WTC11 (cell line): ENCODE measurements around the gene GCKR. TPM values are rescaled to one million over a fixed set of nuclear protein-coding genes. Genes with fewer than 3 reads are reported as not detected.

Experiments used
- ATAC-seq: fragments of 200-7000 bp; cut with Tn5 transposase; 2 replicates; pipeline ENCODE4 v1.10.0; 2021; ENCODE audit warnings: mild to moderate bottlenecking, moderate library complexity
- CTCF ChIA-PET: fragments of 300-600 bp; sonication (Branson Sonifier 250); formaldehyde crosslinking; loops from one replicate; lab custom pipeline; 2021; ENCODE audit warnings: antibody characterized with exemption; lab: Charles Lee
- POLR2A ChIA-PET: fragments of 350-600 bp; sonication (Branson Sonifier 250); formaldehyde crosslinking; loops from one replicate; lab custom pipeline; 2021; ENCODE audit warnings: antibody characterized with exemption; lab: Charles Lee
- DNase-seq: peaks from one replicate; pipeline ENCODE4 v3.0.0; 2021; ENCODE audit warnings: low spot score
- H3K27ac Mint-ChIP-seq: 2 replicates; pipeline ENCODE4 v1.8.0; 2021; ENCODE audit warnings: mixed read lengths
- H3K27me3 Mint-ChIP-seq: 2 replicates; pipeline ENCODE4 v1.8.0; 2021; ENCODE audit warnings: low read depth, mild to moderate bottlenecking, moderate library complexity, mixed read lengths
- H3K36me3 Mint-ChIP-seq: 2 replicates; pipeline ENCODE4 v1.8.0; 2021; ENCODE audit warnings: mixed read lengths
- H3K4me1 Mint-ChIP-seq: 2 replicates; pipeline ENCODE4 v1.8.0; 2022; ENCODE audit warnings: mixed read lengths
- H3K4me3 Mint-ChIP-seq: 2 replicates; pipeline ENCODE4 v1.8.0; 2021; ENCODE audit warnings: mild to moderate bottlenecking, moderate library complexity, mixed read lengths
- H3K9me3 Mint-ChIP-seq: 2 replicates; pipeline ENCODE4 v1.8.0; 2021; ENCODE audit warnings: mixed read lengths
- CREB1 ChIP-seq: sonication (generic); formaldehyde crosslinking; IDR thresholded peaks from 2 replicates; pipeline ENCODE4 v1.8.0; 2023; ENCODE audit warnings: mild to moderate bottlenecking, missing genetic modification reagents
- CREM ChIP-seq: sonication (generic); formaldehyde crosslinking; IDR thresholded peaks from 2 replicates; pipeline ENCODE4 v1.8.1; 2022; ENCODE audit warnings: mild to moderate bottlenecking, missing genetic modification reagents, moderate library complexity
- ELF4 ChIP-seq: sonication (generic); formaldehyde crosslinking; IDR thresholded peaks from 2 replicates; pipeline ENCODE4 v1.8.1; 2022; ENCODE audit warnings: low read depth, mild to moderate bottlenecking, moderate library complexity, missing genetic modification reagents
- GTF2I ChIP-seq: fragments of 250-450 bp; sonication (Bioruptor Pico); conservative IDR thresholded peaks from 2 replicates; pipeline ENCODE4 v1.4.0; 2021; ENCODE audit warnings: mild to moderate bottlenecking
- HMGA2 ChIP-seq: fragments of 250-450 bp; sonication (Bioruptor Pico); IDR thresholded peaks from 2 replicates; pipeline ENCODE4 v1.4.0; 2021; ENCODE audit warnings: mild to moderate bottlenecking, moderate library complexity
- IRF2 ChIP-seq: sonication (generic); formaldehyde crosslinking; IDR thresholded peaks from 2 replicates; pipeline ENCODE4 v1.8.0; 2022; ENCODE audit warnings: low read depth, missing genetic modification reagents, borderline replicate concordance
- JAZF1 ChIP-seq: fragments of 250-450 bp; sonication (Bioruptor Pico); IDR thresholded peaks from 2 replicates; pipeline ENCODE4 v1.9.0; 2021; ENCODE audit warnings: moderate library complexity, mild to moderate bottlenecking, inconsistent platforms
- MXD4 ChIP-seq: fragments of 250-450 bp; sonication (Bioruptor Pico); IDR thresholded peaks from 2 replicates; pipeline ENCODE4 v1.8.0; 2021; ENCODE audit warnings: mild to moderate bottlenecking, moderate library complexity, borderline replicate concordance
- MYBL2 ChIP-seq: sonication (generic); formaldehyde crosslinking; IDR thresholded peaks from 2 replicates; pipeline ENCODE4 v1.8.1; 2023; ENCODE audit warnings: mild to moderate bottlenecking, moderate library complexity, missing genetic modification reagents
- NFE2L1 ChIP-seq: sonication (generic); formaldehyde crosslinking; IDR thresholded peaks from 2 replicates; pipeline ENCODE4 v1.8.1; 2023; ENCODE audit warnings: missing genetic modification reagents
- NFYB ChIP-seq: sonication (generic); formaldehyde crosslinking; conservative IDR thresholded peaks from 2 replicates; pipeline ENCODE4 v1.8.0; 2022; ENCODE audit warnings: low read depth, missing genetic modification reagents
- OVOL2 ChIP-seq: fragments of 250-450 bp; sonication (Bioruptor Pico); IDR thresholded peaks from 2 replicates; pipeline ENCODE4 v1.9.0; 2021; ENCODE audit warnings: mild to moderate bottlenecking, borderline replicate concordance
- SMAD3 ChIP-seq: sonication (generic); formaldehyde crosslinking; IDR thresholded peaks from 2 replicates; pipeline ENCODE4 v1.8.0; 2022; ENCODE audit warnings: missing genetic modification reagents, mild to moderate bottlenecking, borderline replicate concordance
- SP1 ChIP-seq: sonication (generic); formaldehyde crosslinking; conservative IDR thresholded peaks from 2 replicates; pipeline ENCODE4 v1.8.1; 2022; ENCODE audit warnings: missing genetic modification reagents
- TP53 ChIP-seq: sonication (generic); formaldehyde crosslinking; IDR thresholded peaks from 2 replicates; pipeline ENCODE4 v1.8.1; 2023; ENCODE audit warnings: mild to moderate bottlenecking, missing genetic modification reagents
- ZNF138 ChIP-seq: sonication (generic); formaldehyde crosslinking; conservative IDR thresholded peaks from 2 replicates; pipeline ENCODE4 v1.8.1; 2022; ENCODE audit warnings: mild to moderate bottlenecking, moderate library complexity, missing genetic modification reagents
- ZNF396 ChIP-seq: fragments of 250-450 bp; sonication (Bioruptor Pico); IDR thresholded peaks from 2 replicates; pipeline ENCODE4 v1.8.0; 2021; ENCODE audit warnings: mild to moderate bottlenecking, moderate library complexity, borderline replicate concordance
- ZNF423 ChIP-seq: fragments of 250-450 bp; sonication (Bioruptor Pico); IDR thresholded peaks from 2 replicates; pipeline ENCODE4 v2.1.2; 2022; ENCODE audit warnings: mild to moderate bottlenecking, moderate library complexity
- total RNA-seq: library from RNA; stranded (reverse); gene quantifications from 3 replicates; pipeline ENCODE4 v1.2.3, GENCODE V29; 2021
- TF ChIP-seq, protein P1 (sequence below): sonication (generic); formaldehyde crosslinking; IDR thresholded peaks from 2 replicates; pipeline ENCODE4 v1.8.1; 2022; ENCODE audit warnings: missing genetic modification reagents, borderline replicate concordance
- TF ChIP-seq, protein P2 (sequence below): sonication (generic); formaldehyde crosslinking; IDR thresholded peaks from 2 replicates; pipeline ENCODE4 v1.8.0; 2023; ENCODE audit warnings: missing genetic modification reagents
- TF ChIP-seq, protein P3 (sequence below): sonication (generic); formaldehyde crosslinking; conservative IDR thresholded peaks from 2 replicates; pipeline ENCODE4 v1.8.1; 2022; ENCODE audit warnings: mild to moderate bottlenecking, missing genetic modification reagents
- TF ChIP-seq, protein P4 (sequence below): sonication (generic); formaldehyde crosslinking; IDR thresholded peaks from 2 replicates; pipeline ENCODE4 v1.8.1; 2023; ENCODE audit warnings: mild to moderate bottlenecking, missing genetic modification reagents, moderate library complexity
- TF ChIP-seq, protein P5 (sequence below): sonication (generic); formaldehyde crosslinking; IDR thresholded peaks from 2 replicates; pipeline ENCODE4 v1.8.1; 2023; ENCODE audit warnings: mild to moderate bottlenecking, moderate library complexity, missing genetic modification reagents
- TF ChIP-seq, protein P6 (sequence below): sonication (generic); formaldehyde crosslinking; IDR thresholded peaks from 2 replicates; pipeline ENCODE4 v1.8.0; 2023; ENCODE audit warnings: mild to moderate bottlenecking, missing genetic modification reagents

Gene GCKR
- total RNA-seq, 1 experiment from 2014 or later, result 0.72 TPM

DNA sequence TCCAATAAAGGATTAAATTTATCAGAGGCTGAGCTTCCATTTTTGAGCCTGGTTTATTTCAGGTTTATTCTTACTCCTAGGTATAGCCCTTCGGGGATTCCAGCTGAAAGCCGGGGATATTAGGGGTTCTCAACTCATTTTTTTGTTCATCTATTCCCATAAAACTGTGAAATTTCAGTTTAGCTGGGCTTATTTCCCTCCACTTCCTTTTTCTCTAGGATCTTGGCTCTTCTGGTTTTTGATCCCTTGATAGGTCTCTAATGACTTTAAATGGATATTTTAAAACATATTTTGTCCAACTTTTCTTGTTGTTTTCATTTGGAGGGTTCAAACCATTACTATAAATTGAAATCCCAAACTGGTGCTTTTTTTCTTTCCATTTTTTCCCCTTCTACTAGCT is 62.6 kb downstream of the GCKR start:
- CTCF ChIA-PET, result no interaction called here
- H3K36me3 Mint-ChIP-seq, result peaks cover 5% of the 10 kb centered on the region; the same call in 1 of the 2 replicates
- no peak for DNase-seq

DNA sequence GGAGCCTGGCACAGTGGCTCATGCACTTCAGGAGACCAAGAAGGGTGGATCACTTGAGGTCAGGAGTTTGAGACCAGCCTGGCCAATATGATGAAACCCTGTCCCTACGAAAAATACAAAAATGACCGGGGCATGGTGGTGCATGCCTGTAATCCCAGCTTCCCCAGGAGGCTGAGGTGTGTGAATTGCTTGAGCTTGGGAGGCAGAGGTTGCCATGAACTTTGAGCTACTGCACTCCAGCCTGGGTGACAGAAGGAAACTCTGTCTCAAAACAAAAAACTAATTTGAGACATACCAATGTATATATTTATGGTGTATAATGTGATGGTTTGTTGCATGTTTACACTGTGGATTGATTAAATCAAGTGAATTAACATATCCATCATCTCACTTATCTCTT is 64.4 kb downstream of the GCKR start:
- no peak for TF ChIP-seq ELF4 (CRISPR knock-in tag)
- no peak for TF ChIP-seq NFYB (CRISPR knock-in tag)
- no peak for TF ChIP-seq OVOL2
- no peak for TF ChIP-seq GTF2I (CRISPR knock-in tag)
- TF ChIP-seq, protein P1, sequence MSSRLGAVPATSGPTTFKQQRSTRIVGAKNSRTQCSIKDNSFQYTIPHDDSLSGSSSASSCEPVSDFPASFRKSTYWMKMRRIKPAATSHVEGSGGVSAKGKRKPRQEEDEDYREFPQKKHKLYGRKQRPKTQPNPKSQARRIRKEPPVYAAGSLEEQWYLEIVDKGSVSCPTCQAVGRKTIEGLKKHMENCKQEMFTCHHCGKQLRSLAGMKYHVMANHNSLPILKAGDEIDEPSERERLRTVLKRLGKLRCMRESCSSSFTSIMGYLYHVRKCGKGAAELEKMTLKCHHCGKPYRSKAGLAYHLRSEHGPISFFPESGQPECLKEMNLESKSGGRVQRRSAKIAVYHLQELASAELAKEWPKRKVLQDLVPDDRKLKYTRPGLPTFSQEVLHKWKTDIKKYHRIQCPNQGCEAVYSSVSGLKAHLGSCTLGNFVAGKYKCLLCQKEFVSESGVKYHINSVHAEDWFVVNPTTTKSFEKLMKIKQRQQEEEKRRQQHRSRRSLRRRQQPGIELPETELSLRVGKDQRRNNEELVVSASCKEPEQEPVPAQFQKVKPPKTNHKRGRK (CRISPR knock-in tag), result no peak
- TF ChIP-seq, protein P2, sequence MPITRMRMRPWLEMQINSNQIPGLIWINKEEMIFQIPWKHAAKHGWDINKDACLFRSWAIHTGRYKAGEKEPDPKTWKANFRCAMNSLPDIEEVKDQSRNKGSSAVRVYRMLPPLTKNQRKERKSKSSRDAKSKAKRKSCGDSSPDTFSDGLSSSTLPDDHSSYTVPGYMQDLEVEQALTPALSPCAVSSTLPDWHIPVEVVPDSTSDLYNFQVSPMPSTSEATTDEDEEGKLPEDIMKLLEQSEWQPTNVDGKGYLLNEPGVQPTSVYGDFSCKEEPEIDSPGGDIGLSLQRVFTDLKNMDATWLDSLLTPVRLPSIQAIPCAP (CRISPR knock-in tag), result no peak
- TF ChIP-seq, protein P3, sequence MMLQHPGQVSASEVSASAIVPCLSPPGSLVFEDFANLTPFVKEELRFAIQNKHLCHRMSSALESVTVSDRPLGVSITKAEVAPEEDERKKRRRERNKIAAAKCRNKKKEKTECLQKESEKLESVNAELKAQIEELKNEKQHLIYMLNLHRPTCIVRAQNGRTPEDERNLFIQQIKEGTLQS (CRISPR knock-in tag), result no peak
- no peak for TF ChIP-seq HMGA2 (CRISPR knock-in tag)
- no peak for TF ChIP-seq NFE2L1 (CRISPR knock-in tag)
- no peak for TF ChIP-seq IRF2 (CRISPR knock-in tag)
- no peak for TF ChIP-seq TP53 (CRISPR knock-in tag)
- no peak for TF ChIP-seq ZNF138 (CRISPR knock-in tag)
- TF ChIP-seq, all 79 proteins: peak for 0
- Mint-ChIP-seq H3K36me3 (peaks cover 5% of the 10 kb centered on the region; the same call in 1 of the 2 replicates), H3K27ac (no peak overlapping the region), H3K27me3 (peaks cover 19% of the 10 kb centered on the region), H3K4me3 (no peak overlapping the region), H3K9me3 (peaks cover 10% of the 10 kb centered on the region), H3K4me1 (no peaks in the 10 kb centered on the region)
- ATAC-seq (no peak), DNase-seq (no peak)
- POLR2A ChIA-PET, result no interaction called here
- CTCF ChIA-PET, result no interaction called here

More for the DNA sequence above, 62.6 kb downstream of the GCKR start:
- no peak for ATAC-seq
- Mint-ChIP-seq H3K9me3 (peaks cover 10% of the 10 kb centered on the region), H3K27ac (no peak overlapping the region), H3K27me3 (peaks cover 6% of the 10 kb centered on the region), H3K4me3 (no peak overlapping the region), H3K4me1 (no peaks in the 10 kb centered on the region)
- TF ChIP-seq CREB1 (CRISPR knock-in tag), result no peak
- TF ChIP-seq, protein P4, sequence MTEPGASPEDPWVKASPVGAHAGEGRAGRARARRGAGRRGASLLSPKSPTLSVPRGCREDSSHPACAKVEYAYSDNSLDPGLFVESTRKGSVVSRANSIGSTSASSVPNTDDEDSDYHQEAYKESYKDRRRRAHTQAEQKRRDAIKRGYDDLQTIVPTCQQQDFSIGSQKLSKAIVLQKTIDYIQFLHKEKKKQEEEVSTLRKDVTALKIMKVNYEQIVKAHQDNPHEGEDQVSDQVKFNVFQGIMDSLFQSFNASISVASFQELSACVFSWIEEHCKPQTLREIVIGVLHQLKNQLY, result no peak
- no peak for TF ChIP-seq CREM (CRISPR knock-in tag)
- TF ChIP-seq SP1 (CRISPR knock-in tag), result no peak
- no peak for TF ChIP-seq ZNF423 (CRISPR knock-in tag)
- no peak for TF ChIP-seq JAZF1 (CRISPR knock-in tag)
- TF ChIP-seq ZNF396 (CRISPR knock-in tag), result no peak
- TF ChIP-seq SMAD3 (CRISPR knock-in tag), result no peak
- TF ChIP-seq, protein P5, sequence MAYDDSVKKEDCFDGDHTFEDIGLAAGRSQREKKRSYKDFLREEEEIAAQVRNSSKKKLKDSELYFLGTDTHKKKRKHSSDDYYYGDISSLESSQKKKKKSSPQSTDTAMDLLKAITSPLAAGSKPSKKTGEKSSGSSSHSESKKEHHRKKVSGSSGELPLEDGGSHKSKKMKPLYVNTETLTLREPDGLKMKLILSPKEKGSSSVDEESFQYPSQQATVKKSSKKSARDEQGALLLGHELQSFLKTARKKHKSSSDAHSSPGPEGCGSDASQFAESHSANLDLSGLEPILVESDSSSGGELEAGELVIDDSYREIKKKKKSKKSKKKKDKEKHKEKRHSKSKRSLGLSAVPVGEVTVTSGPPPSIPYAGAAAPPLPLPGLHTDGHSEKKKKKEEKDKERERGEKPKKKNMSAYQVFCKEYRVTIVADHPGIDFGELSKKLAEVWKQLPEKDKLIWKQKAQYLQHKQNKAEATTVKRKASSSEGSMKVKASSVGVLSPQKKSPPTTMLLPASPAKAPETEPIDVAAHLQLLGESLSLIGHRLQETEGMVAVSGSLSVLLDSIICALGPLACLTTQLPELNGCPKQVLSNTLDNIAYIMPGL (CRISPR knock-in tag), result no peak
- TF ChIP-seq GTF2I (CRISPR knock-in tag), result no peak
- TF ChIP-seq MYBL2 (CRISPR knock-in tag), result no peak
- TF ChIP-seq MXD4 (CRISPR knock-in tag), result no peak
- TF ChIP-seq, protein P3 (CRISPR knock-in tag), result no peak
- TF ChIP-seq, protein P6, sequence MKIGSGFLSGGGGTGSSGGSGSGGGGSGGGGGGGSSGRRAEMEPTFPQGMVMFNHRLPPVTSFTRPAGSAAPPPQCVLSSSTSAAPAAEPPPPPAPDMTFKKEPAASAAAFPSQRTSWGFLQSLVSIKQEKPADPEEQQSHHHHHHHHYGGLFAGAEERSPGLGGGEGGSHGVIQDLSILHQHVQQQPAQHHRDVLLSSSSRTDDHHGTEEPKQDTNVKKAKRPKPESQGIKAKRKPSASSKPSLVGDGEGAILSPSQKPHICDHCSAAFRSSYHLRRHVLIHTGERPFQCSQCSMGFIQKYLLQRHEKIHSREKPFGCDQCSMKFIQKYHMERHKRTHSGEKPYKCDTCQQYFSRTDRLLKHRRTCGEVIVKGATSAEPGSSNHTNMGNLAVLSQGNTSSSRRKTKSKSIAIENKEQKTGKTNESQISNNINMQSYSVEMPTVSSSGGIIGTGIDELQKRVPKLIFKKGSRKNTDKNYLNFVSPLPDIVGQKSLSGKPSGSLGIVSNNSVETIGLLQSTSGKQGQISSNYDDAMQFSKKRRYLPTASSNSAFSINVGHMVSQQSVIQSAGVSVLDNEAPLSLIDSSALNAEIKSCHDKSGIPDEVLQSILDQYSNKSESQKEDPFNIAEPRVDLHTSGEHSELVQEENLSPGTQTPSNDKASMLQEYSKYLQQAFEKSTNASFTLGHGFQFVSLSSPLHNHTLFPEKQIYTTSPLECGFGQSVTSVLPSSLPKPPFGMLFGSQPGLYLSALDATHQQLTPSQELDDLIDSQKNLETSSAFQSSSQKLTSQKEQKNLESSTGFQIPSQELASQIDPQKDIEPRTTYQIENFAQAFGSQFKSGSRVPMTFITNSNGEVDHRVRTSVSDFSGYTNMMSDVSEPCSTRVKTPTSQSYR (CRISPR knock-in tag), result no peak
- POLR2A ChIA-PET, result no interaction called here
